ENCODE data around the gene CCN5. TPM values are rescaled to one million over a fixed set of nuclear protein-coding genes. Genes with fewer than 3 reads are reported as not detected.

The CCN5 gene
- total and polyA plus RNA-seq, 2 donors from 2014 or later: 0.41 to 3.1 TPM

- H3K4me1 ChIP-seq (ENCODE audit: control insufficient read depth in 2 of 3, insufficient read depth in 2 of 3, low read depth in 1 of 3, low read length in 3 of 3): peaks cover 0 to 3% (median 0%) of the 10 kb centered on the region in 3 donors
- intact Hi-C loops (cut with DNase I): no loop called here
- DNase-seq (peak in 1 of 5 donors; percentile 67), FAIRE-seq (no peak)
- H3K9ac ChIP-seq (ENCODE audit: low read length in 3 of 3): no peak overlapping the region
- no peaks in the 10 kb centered on the region for H3K36me3 ChIP-seq (ENCODE audit: control insufficient read depth in 2 of 3, insufficient read depth in 3 of 3, low read length in 3 of 3)
- no peaks in the 10 kb centered on the region for H3K27me3 ChIP-seq (ENCODE audit: control insufficient read depth, insufficient read depth, low read length)
- no peak overlapping the region for H3K27ac ChIP-seq (ENCODE audit: low read depth in 2 of 2, low read length in 2 of 2)
- H3K9me3 ChIP-seq (ENCODE audit: control insufficient read depth in 2 of 3, insufficient read depth in 1 of 3, low read length in 3 of 3): no peaks in the 10 kb centered on the region
- no peak for TF ChIP-seq CTCF (IDR thresholded peaks at IDR 0.05; ENCODE audit: borderline replicate concordance, extremely low read depth, insufficient read depth)
- H3K4me3 ChIP-seq (ENCODE audit: low read length in 3 of 3): no peak overlapping the region
These were observed 9.4 kb downstream of the CCN5 start for GRCh38 chr20:44724423-44725091.

- no peaks in the 10 kb centered on the region for H3K36me3 ChIP-seq (ENCODE audit: control insufficient read depth in 2 of 3, insufficient read depth in 3 of 3, low read length in 3 of 3)
- no peak overlapping the region for H3K4me3 ChIP-seq (ENCODE audit: low read length in 3 of 3)
- no peak overlapping the region for H3K9ac ChIP-seq (ENCODE audit: low read length in 3 of 3)
- no peak overlapping the region for H3K27ac ChIP-seq (ENCODE audit: low read depth in 2 of 2, low read length in 2 of 2)
- no peak for TF ChIP-seq CTCF (IDR thresholded peaks at IDR 0.05; ENCODE audit: borderline replicate concordance, extremely low read depth, insufficient read depth)
- no peaks in the 10 kb centered on the region for H3K27me3 ChIP-seq (ENCODE audit: control insufficient read depth, insufficient read depth, low read length)
- no peak for FAIRE-seq
- no peaks in the 10 kb centered on the region for H3K9me3 ChIP-seq (ENCODE audit: control insufficient read depth in 2 of 3, insufficient read depth in 1 of 3, low read length in 3 of 3)
- no peak for DNase-seq
- H3K4me1 ChIP-seq (ENCODE audit: control insufficient read depth in 2 of 3, insufficient read depth in 2 of 3, low read depth in 1 of 3, low read length in 3 of 3): peaks cover 0 to 3% (median 0%) of the 10 kb centered on the region in 3 donors
- intact Hi-C loops (cut with DNase I): no loop called here
These were observed 10.7 kb downstream of the CCN5 start for GRCh38 chr20:44725837-44726236.

- intact Hi-C loops (cut with DNase I): no loop called here
These were observed 11.9 kb downstream of the CCN5 start for GRCh38 chr20:44727039-44727438.

More at GRCh38 chr20:44727039-44727438, 11.9 kb downstream of the CCN5 start:
- Histone ChIP-seq H3K27ac (ENCODE audit: low read depth in 2 of 2, low read length in 2 of 2) (no peak overlapping the region), H3K36me3 (ENCODE audit: control insufficient read depth in 2 of 3, insufficient read depth in 3 of 3, low read length in 3 of 3) (no peaks in the 10 kb centered on the region), H3K4me3 (ENCODE audit: low read length in 3 of 3) (no peak overlapping the region), H3K4me1 (ENCODE audit: control insufficient read depth in 2 of 3, insufficient read depth in 2 of 3, low read depth in 1 of 3, low read length in 3 of 3) (peaks cover 0 to 3% (median 0%) of the 10 kb centered on the region in 3 donors), H3K27me3 (ENCODE audit: control insufficient read depth, insufficient read depth, low read length) (no peaks in the 10 kb centered on the region), H3K9ac (ENCODE audit: low read length in 3 of 3) (no peak overlapping the region), H3K9me3 (ENCODE audit: control insufficient read depth in 2 of 3, insufficient read depth in 1 of 3, low read length in 3 of 3) (no peaks in the 10 kb centered on the region)
- no peak for TF ChIP-seq CTCF (IDR thresholded peaks at IDR 0.05; ENCODE audit: borderline replicate concordance, extremely low read depth, insufficient read depth)
- DNase-seq: peak in 1 of 5 donors; percentile 66
- no peak for FAIRE-seq

All from kidney (tissue), 14 donors.